Upper lobe of left lung (tissue), 6 donors: ENCODE data around the gene KCTD21. TPM values are rescaled to one million over a fixed set of nuclear protein-coding genes. Genes with fewer than 3 reads are reported as not detected.
A peak's percentile ranks its signal among the peaks of the same experiment; 100 is the strongest.

Experiments used
- ATAC-seq, 2 donors: fragments of 200-7000 bp; cut with Tn5 transposase; one replicate each; pipeline ENCODE4 v1.9.1; 2022; ENCODE audit warnings: mild to moderate bottlenecking in 2 of 2, moderate library complexity in 2 of 2; ENCODE audit not compliant: low FRiP score in 2 of 2
- DNase-seq, 2 donors: peaks; one replicate each; pipeline ENCODE4 v3.0.0-alpha.2; 2019 to 2020
- H3K27ac ChIP-seq, 4 donors: fragments of 200-600 bp; sonication (generic); one replicate each; pipeline ENCODE4 v1.5.1; 2016 to 2019
- H3K27me3 ChIP-seq, 4 donors: fragments of 200-600 bp; sonication (generic); one replicate each; pipeline ENCODE4 v1.5.1; 2017 to 2019
- H3K36me3 ChIP-seq, 4 donors: fragments of 200-600 bp; sonication (generic); one replicate each; pipeline ENCODE4 v1.5.1; 2016 to 2019
- H3K4me1 ChIP-seq, 4 donors: fragments of 200-600 bp; sonication (generic); one replicate each; pipeline ENCODE4 v1.5.1; 2018 to 2019
- H3K4me3 ChIP-seq, 4 donors: fragments of 200-600 bp; sonication (generic); one replicate each; pipeline ENCODE4 v1.5.1; 2017 to 2019; ENCODE audit warnings: mild to moderate bottlenecking in 2 of 4, moderate library complexity in 1 of 4
- H3K9me3 ChIP-seq, 4 donors: fragments of 200-600 bp; sonication (generic); one replicate each; pipeline ENCODE4 v1.5.1; 2018 to 2019
- CTCF ChIP-seq, 6 experiments: fragments of 450-650 bp in 4 of 6; fragments of 200-600 bp in 2 of 6; sonication (generic) in 2 of 6; IDR thresholded peaks; one replicate each; pipeline ENCODE4 v1.5.1; 2016 to 2019; ENCODE audit warnings: antibody characterized with exemption in 6 of 6
- EP300 ChIP-seq, 4 donors: sonication (generic); formaldehyde crosslinking; IDR thresholded peaks; one replicate each; pipeline ENCODE4 v1.5.1; 2017; ENCODE audit warnings: antibody characterized with exemption in 4 of 4, control low read depth in 2 of 4
- POLR2A ChIP-seq, 4 donors: fragments of 450-650 bp; IDR thresholded peaks; one replicate each; pipeline ENCODE4 v1.5.1; 2016 to 2017; ENCODE audit warnings: antibody characterized with exemption in 4 of 4, mild to moderate bottlenecking in 2 of 4
- POLR2AphosphoS5 ChIP-seq, 2 donors: sonication (generic); formaldehyde crosslinking; IDR thresholded peaks; one replicate each; pipeline ENCODE4 v1.5.1; 2017; ENCODE audit warnings: antibody characterized with exemption in 2 of 2
- WGBS, 2 donors: methylation state at CpG; one replicate each; pipeline ENCODE4 v1.1.5; 2017 to 2018; 5-methylcytosine and 5-hydroxymethylcytosine counted together
- total RNA-seq, 6 donors: library from RNA; depleted of rRNA in 4 of 6; stranded (reverse); fragments of >200 nt in 4 of 6; gene quantifications; one replicate each; pipeline versions ENCODE4 v1.1.0 to v1.2.1, GENCODE V29; 2016 to 2021
- donor health status: DM: no; HTN: no; CAD: no; lungs with moderate emphysema.
- donor health status: DM: no; HTN: yes; CAD: no; lungs with severe emphysema.

Gene KCTD21
- total RNA-seq, 6 donors from 2014 or later = 8.4 to 18.9 (median 10.7) TPM

- H3K9me3 ChIP-seq = no peaks in the 10 kb centered on the region
- DNase-seq = no peak
- WGBS, 2 donors = 96% methylated on average over 2 of the region's 2 CpGs; no CpG with 5 or more reads in 1 of the 2 donors
- ATAC-seq = peak in 1 of 2 donors; percentile 15
- H3K4me1 ChIP-seq = no peaks in the 10 kb centered on the region
- H3K27ac ChIP-seq = peak overlapping the region in 2 of 4 donors; percentile 16 to 35
- TF ChIP-seq POLR2A (IDR thresholded peaks at IDR 0.05) (no peak), POLR2AphosphoS5 (IDR thresholded peaks at IDR 0.05) (no peak), CTCF (IDR thresholded peaks at IDR 0.05) (no peak), EP300 (IDR thresholded peaks at IDR 0.05) (no peak)
- H3K4me3 ChIP-seq = no peak overlapping the region
- no peaks in the 10 kb centered on the region for H3K36me3 ChIP-seq
- H3K27me3 ChIP-seq = no peaks in the 10 kb centered on the region
Measured at GRCh38 chr11:78161346-78161745, 27.1 kb downstream of the KCTD21 start.

DNA sequence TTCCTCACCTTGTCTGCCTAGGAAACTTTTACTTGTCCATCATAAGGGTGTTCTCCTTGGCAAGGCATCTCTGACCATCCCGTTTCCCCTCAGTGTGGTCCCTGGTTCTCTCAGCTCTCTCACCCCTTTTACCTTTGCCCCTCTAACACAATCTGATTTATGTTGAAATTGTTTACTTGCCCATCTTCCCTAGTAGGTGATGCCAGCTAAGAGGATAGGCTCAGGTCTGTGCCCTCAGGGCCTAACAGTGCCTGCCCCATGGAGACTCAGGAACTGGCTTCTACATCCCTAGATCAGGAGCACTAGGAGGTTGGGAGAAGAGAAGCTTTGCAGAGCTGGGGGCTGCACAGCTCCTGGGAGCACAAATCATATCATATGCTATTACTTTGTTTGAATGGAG is 27.9 kb downstream of the KCTD21 start:
- no peaks in the 10 kb centered on the region for H3K27me3 ChIP-seq
- TF ChIP-seq CTCF (IDR thresholded peaks at IDR 0.05) (no peak), POLR2A (IDR thresholded peaks at IDR 0.05) (no peak), EP300 (IDR thresholded peaks at IDR 0.05) (no peak), POLR2AphosphoS5 (IDR thresholded peaks at IDR 0.05) (no peak)
- no peaks in the 10 kb centered on the region for H3K4me1 ChIP-seq
- H3K27ac ChIP-seq = no peak overlapping the region
- 88 to 94% methylated on average over 1 of the region's 1 CpG for WGBS, 2 donors
- H3K9me3 ChIP-seq = no peaks in the 10 kb centered on the region
- no peaks in the 10 kb centered on the region for H3K36me3 ChIP-seq
- DNase-seq = no peak
- no peak overlapping the region for H3K4me3 ChIP-seq
- ATAC-seq = no peak

- TF ChIP-seq CTCF (IDR thresholded peaks at IDR 0.05) (no peak), POLR2AphosphoS5 (IDR thresholded peaks at IDR 0.05) (no peak), EP300 (IDR thresholded peaks at IDR 0.05) (no peak), POLR2A (IDR thresholded peaks at IDR 0.05) (no peak)
- ATAC-seq (no peak), DNase-seq (no peak)
- Histone ChIP-seq H3K27me3 (no peaks in the 10 kb centered on the region), H3K27ac (peak overlapping the region in 3 of 4 donors; percentile 13 to 43 (median 36)), H3K4me3 (no peak overlapping the region), H3K4me1 (no peaks in the 10 kb centered on the region), H3K36me3 (no peaks in the 10 kb centered on the region), H3K9me3 (no peaks in the 10 kb centered on the region)
- WGBS, 2 donors = 53 to 67% methylated on average over 6 of the region's 6 CpGs
Measured at GRCh38 chr11:78158987-78159652, 29.3 kb downstream of the KCTD21 start.

- Histone ChIP-seq H3K36me3 (no peaks in the 10 kb centered on the region), H3K4me3 (no peak overlapping the region), H3K27me3 (no peaks in the 10 kb centered on the region), H3K27ac (no peak overlapping the region), H3K9me3 (no peaks in the 10 kb centered on the region), H3K4me1 (no peaks in the 10 kb centered on the region)
- TF ChIP-seq POLR2AphosphoS5 (IDR thresholded peaks at IDR 0.05) (no peak), CTCF (IDR thresholded peaks at IDR 0.05) (no peak), EP300 (IDR thresholded peaks at IDR 0.05) (no peak), POLR2A (IDR thresholded peaks at IDR 0.05) (no peak)
- no peak for DNase-seq
- 73 to 76% methylated on average over 3 to 6 of the region's 6 CpGs for WGBS, 2 donors
- ATAC-seq = no peak
Measured at GRCh38 chr11:78156127-78156844, 32.1 kb downstream of the KCTD21 start.
